ENCODE measurements around the gene ZW10. TPM values are rescaled to one million over a fixed set of nuclear protein-coding genes. Genes with fewer than 3 reads are reported as not detected.
"Not testable (repeated sequence)": the region's sequence is repeated elsewhere in the genome, so short reads cannot be mapped to it uniquely, and the experiment has no call there.

The ZW10 gene, protein sequence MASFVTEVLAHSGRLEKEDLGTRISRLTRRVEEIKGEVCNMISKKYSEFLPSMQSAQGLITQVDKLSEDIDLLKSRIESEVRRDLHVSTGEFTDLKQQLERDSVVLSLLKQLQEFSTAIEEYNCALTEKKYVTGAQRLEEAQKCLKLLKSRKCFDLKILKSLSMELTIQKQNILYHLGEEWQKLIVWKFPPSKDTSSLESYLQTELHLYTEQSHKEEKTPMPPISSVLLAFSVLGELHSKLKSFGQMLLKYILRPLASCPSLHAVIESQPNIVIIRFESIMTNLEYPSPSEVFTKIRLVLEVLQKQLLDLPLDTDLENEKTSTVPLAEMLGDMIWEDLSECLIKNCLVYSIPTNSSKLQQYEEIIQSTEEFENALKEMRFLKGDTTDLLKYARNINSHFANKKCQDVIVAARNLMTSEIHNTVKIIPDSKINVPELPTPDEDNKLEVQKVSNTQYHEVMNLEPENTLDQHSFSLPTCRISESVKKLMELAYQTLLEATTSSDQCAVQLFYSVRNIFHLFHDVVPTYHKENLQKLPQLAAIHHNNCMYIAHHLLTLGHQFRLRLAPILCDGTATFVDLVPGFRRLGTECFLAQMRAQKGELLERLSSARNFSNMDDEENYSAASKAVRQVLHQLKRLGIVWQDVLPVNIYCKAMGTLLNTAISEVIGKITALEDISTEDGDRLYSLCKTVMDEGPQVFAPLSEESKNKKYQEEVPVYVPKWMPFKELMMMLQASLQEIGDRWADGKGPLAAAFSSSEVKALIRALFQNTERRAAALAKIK
- total RNA-seq = 10 to 100 TPM; 20.2 to 23.3 TPM

DNA sequence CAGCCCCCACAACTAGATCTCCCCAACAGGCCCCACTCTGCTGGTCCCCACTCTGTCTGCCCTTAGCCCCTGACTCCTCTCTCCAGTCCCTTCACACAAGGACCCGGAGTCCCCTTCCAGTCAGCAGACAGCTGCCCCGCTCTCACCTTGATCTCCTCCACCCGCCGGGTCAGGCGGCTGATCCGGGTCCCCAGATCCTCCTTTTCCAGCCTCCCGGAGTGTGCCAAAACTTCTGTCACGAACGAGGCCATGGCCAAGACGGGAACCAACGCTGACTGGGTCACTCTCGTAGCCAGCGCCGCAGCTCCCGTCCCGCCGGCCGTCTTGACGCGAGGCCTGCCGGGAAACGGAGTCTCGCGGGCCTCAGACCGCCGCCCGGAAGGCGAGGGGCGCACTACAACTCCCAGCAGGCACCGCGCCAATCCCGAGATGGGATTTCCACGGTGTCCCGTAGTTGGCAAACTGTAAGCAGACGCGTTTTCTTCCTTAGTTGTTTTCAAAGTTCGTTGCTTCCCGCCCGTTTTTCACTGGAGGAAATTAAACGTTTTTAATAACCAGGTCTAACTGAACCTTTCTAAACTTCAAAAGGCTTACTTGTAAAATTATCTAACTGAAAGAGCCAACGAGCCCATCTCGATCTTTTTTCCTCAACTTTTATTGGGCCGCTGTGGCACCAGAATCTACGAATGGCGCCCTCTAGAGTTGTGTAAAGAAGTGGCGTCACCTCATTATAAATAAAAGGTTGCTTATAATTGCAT, at the start of gene ZW10:
Gene ZW10, minus strand, starts transcription at position 277 of the 758 bp plus-strand sequence. Its CDS starts 26 bp downstream, at position 251.
- DNase-seq = peak; percentile 95
- Mint-ChIP-seq H3K9me3 (no peaks in the 10 kb centered on the region), H3K27me3 (no peaks in the 10 kb centered on the region), H3K4me1 (peaks cover 14% of the 10 kb centered on the region), H3K4me3 (peak within 1 kb of the TSS; percentile 99), H3K27ac (peak within 1 kb of the TSS; percentile 96), H3K36me3 (peaks cover 3% of the 10 kb centered on the region)

DNA sequence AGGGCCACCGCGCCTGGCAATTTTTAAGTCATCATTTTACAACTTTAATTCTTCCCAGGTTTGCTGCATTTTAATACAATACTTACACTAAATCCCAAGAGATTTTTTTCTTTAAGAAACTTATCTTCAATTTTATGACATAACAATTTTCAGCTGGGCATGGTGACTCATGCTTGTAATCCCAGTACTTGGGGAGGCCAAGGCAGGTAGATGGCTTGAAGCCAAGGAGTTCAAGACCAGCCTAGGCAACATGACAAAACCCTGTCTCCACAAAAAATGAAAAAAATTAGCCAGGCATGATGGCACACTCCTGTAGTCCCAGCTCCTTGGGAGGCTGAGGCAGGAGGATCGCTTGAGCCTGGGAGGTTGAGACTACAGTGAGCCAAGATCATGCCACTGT, 44.9 kb upstream of the ZW10 start:
- H3K27ac Mint-ChIP-seq = no peak overlapping the region
- no peaks in the 10 kb centered on the region for H3K27me3 Mint-ChIP-seq

DNA sequence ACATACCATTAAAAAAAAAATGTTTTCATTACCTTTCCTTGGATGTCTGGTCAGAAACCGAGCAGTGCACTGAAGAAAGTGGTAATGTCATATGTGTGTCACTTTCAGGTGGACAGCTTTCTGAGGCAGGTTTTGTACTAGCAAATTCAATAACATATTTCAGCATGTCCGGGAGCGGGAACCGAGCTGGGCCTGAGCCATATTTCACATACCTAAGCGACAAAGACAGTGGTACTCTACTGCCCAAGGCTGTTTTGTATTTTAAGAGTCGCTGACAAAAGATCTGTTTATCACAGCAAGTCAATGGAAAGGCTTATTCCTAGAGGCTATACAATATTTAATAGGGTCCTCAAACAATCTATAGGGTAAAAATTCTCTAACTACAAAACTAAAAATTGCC, 44.1 kb upstream of the ZW10 start:
- peaks cover 19% of the 10 kb centered on the region for H3K36me3 Mint-ChIP-seq
- no peak overlapping the region for H3K4me3 Mint-ChIP-seq
- H3K27ac Mint-ChIP-seq = no peak overlapping the region
- no peaks in the 10 kb centered on the region for H3K27me3 Mint-ChIP-seq
- DNase-seq = no peak
- no peaks in the 10 kb centered on the region for H3K4me1 Mint-ChIP-seq
- no peaks in the 10 kb centered on the region for H3K9me3 Mint-ChIP-seq

More for the DNA sequence above, 44.9 kb upstream of the ZW10 start:
- H3K9me3 Mint-ChIP-seq = no peaks in the 10 kb centered on the region
- no peak for DNase-seq
- H3K4me1 Mint-ChIP-seq = no peaks in the 10 kb centered on the region
- peaks cover 21% of the 10 kb centered on the region for H3K36me3 Mint-ChIP-seq
- no peak overlapping the region for H3K4me3 Mint-ChIP-seq

DNA sequence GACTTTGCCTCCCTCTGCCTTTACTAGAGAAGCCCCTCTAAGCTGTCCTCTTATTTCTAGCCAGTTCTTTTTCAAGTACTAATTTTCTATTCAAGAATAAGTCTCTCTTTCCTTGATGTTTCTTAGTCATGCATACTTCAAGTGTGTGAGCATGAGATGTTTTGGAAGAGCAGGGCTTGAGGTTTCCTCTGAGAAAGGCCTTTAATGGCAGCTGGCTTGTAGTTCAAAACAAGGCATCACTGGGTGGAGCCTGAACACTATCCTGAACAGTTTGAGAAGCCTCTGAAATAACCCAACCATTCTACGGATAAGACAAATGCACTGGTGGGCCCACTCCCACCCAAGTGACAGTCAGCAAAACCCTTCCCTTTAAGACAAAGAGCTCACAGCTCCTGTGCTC, 43.7 kb upstream of the ZW10 start:
- Mint-ChIP-seq H3K36me3 (peaks cover 19% of the 10 kb centered on the region), H3K27me3 (no peaks in the 10 kb centered on the region), H3K9me3 (no peaks in the 10 kb centered on the region), H3K4me1 (no peaks in the 10 kb centered on the region), H3K4me3 (no peak overlapping the region), H3K27ac (no peak overlapping the region)
- DNase-seq = no peak

DNA sequence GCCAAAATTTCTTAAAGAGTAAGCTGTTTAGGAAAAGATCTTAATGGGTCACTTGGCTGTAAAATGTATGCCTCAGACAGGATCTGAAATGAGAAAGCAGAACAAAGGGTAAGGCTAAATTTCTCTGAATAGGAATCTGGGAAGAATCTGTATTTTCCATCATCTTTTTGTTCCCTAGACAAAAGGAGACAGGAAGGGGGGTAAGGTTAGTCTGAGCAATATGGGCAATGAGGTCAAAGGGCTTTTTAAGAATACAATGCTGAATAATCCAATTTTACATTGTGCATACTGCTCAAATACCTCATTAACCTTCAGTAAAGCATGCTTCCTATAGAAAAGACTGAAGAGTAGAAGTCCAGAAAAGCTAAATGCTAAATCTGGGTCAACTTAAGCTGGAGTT, 40.7 kb upstream of the ZW10 start:
- H3K27ac Mint-ChIP-seq = no peak overlapping the region
- no peaks in the 10 kb centered on the region for H3K27me3 Mint-ChIP-seq
- no peak overlapping the region for H3K4me3 Mint-ChIP-seq
- H3K4me1 Mint-ChIP-seq = no peaks in the 10 kb centered on the region
- H3K9me3 Mint-ChIP-seq = no peaks in the 10 kb centered on the region
- no peak for DNase-seq
- peaks cover 8% of the 10 kb centered on the region for H3K36me3 Mint-ChIP-seq

DNA sequence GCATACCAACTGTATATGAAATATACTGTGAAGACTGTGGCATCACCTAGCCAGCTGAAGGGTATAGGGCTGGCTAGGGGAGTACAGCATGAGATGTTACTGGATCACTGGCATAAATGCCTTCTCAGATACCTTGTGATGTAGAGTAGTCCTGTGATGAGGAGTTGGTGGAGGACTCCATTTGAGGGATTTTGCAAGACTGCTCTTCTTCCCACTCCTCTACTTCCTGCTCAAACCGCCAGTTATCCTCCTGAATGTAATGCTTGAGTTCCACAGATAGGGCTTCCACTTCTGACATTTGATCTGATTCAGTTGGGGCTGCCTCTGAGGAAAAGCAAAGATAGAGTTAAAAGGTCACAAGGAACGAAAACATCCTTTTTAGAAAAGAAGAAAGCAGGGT, 35.4 kb upstream of the ZW10 start:
- no peak overlapping the region for H3K27ac Mint-ChIP-seq
- no peaks in the 10 kb centered on the region for H3K9me3 Mint-ChIP-seq
- no peaks in the 10 kb centered on the region for H3K4me1 Mint-ChIP-seq
- no peak overlapping the region for H3K4me3 Mint-ChIP-seq
- H3K36me3 Mint-ChIP-seq = peaks cover 9% of the 10 kb centered on the region
- H3K27me3 Mint-ChIP-seq = no peaks in the 10 kb centered on the region
- DNase-seq = no peak

DNA sequence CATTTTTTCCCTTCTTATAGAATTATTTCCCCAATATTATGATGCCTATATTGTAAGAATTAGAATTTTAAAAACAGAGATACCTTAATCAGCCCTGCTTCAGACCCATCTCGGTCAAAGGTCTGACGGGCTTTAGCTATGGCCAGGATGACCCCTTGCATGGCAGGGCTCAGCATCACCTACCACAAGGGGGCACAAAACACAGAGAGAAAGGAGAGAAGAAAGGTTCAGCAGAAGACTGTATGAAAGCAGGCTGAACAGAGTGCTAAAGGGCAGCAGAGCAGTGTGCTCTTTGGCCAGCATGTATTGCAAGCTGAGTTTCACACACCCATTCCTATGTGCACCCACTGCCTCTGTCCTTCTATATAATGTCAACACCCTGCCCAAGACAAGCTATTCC, 32.9 kb upstream of the ZW10 start:
- no peak overlapping the region for H3K4me3 Mint-ChIP-seq
- no peaks in the 10 kb centered on the region for H3K9me3 Mint-ChIP-seq
- H3K27ac Mint-ChIP-seq = no peak overlapping the region
- H3K36me3 Mint-ChIP-seq = peaks cover 12% of the 10 kb centered on the region
- H3K4me1 Mint-ChIP-seq = no peaks in the 10 kb centered on the region
- no peaks in the 10 kb centered on the region for H3K27me3 Mint-ChIP-seq
- no peak for DNase-seq

DNA sequence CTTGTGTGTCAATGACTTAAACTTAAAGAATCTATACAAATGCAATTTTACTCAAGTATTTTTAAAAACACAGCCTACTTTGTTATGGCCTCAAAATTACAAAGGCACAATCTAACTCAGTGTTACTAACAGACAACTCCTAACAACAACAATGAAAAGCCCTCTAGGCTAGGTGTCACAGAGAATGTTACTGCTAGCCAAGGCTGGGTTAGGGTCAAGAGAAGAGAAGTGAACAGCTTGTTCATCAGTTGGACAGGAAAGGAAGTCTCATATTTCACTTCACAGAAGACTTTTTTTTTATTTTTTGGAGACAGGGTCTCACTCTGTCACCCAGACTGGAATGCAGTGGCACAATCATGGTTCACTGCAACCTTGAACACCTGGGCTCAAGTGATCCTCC, 32.1 kb upstream of the ZW10 start:
- H3K27ac Mint-ChIP-seq = no peak overlapping the region
- H3K27me3 Mint-ChIP-seq = no peaks in the 10 kb centered on the region

DNA sequence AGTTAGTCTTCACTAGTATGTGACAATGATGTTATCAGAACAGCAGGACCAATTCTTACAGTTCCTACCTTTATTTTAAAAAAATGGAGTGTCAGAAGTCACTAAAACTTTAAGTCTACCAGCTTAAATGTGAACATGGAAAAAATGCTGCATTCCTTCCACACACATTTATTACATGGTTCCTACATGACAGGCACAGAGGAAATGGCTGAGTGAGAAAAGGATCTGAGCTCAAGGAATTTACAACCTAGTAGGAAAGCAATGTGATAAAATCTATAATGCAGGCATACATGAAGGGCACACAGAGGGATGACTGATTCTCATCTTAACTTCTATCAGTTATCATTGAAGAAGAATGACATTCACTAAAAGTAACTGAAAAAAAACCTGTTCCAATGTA, 29.1 kb upstream of the ZW10 start:
- DNase-seq = no peak
- H3K27me3 Mint-ChIP-seq = no peaks in the 10 kb centered on the region
- H3K9me3 Mint-ChIP-seq = no peaks in the 10 kb centered on the region
- no peak overlapping the region for H3K27ac Mint-ChIP-seq
- H3K36me3 Mint-ChIP-seq = peaks cover 19% of the 10 kb centered on the region
- no peak overlapping the region for H3K4me3 Mint-ChIP-seq
- no peaks in the 10 kb centered on the region for H3K4me1 Mint-ChIP-seq

More for the DNA sequence above, 32.1 kb upstream of the ZW10 start:
- no peaks in the 10 kb centered on the region for H3K4me1 Mint-ChIP-seq
- no peak for DNase-seq
- no peaks in the 10 kb centered on the region for H3K9me3 Mint-ChIP-seq
- H3K4me3 Mint-ChIP-seq = no peak overlapping the region
- H3K36me3 Mint-ChIP-seq = peaks cover 14% of the 10 kb centered on the region

DNA sequence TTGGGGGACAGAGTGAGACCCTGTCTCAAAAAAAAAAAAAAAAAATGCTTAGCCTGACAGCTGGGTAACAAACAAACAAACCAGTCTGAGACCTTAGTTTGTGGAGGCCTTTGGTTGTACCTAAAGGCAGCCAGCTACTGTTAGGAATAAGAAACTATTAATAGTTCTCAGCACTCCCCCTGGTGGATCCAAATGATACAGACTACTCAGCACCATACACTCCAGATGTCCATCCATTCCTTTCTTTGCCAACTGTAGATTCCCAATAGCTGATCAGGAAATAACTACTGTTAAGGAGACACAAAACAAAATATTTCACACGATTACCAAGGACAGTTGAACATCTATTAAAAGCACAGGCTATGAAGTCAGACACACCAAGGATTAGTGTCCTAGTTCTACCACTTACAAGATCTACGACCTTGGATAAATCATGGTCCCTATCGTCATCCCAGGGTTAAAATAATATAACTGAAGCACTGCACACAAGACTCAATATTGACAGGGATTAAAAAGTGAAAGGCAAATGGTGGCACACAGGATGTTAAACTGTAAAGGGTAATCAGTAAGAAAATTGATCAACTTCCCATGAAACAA, 23.3 kb upstream of the ZW10 start:
- Mint-ChIP-seq H3K4me3 (no peak overlapping the region), H3K36me3 (peaks cover 12% of the 10 kb centered on the region), H3K9me3 (no peaks in the 10 kb centered on the region), H3K27me3 (no peaks in the 10 kb centered on the region), H3K27ac (no peak overlapping the region), H3K4me1 (no peaks in the 10 kb centered on the region)
- no peak for DNase-seq

DNA sequence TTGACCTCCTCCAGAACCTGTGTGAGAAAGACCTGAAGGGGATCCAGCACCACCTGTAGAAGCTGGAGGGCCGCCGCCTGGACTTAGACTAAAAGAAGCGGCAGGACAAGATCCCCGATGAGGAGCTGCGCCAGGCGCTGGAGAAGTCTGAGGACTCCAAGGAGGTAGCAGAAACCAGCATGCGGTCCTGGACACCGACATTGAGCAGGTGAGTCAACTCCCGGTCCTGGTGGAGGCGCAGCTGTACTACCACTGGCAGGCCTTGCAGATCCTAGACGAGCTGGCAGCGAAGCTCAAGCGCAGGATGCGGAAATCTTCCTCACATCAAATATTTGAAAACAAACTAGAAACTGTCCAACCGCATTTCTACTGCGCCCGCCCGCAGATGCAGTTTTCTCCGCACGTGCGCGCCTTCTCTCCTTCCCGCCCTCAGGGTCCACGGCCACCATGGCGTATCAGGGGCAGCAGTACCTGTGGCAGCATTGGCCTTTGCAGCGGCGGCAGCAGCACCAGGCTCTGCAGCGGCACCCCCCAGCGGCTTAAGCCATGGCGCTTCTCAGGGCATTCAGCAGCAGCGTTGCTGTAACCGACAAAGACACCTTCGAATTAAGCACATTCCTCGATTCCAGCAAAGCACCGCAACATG, 16.3 kb upstream of the ZW10 start:
- Mint-ChIP-seq H3K9me3 (no peaks in the 10 kb centered on the region), H3K36me3 (no peaks in the 10 kb centered on the region), H3K27ac (no peak overlapping the region), H3K27me3 (peaks cover 20% of the 10 kb centered on the region), H3K4me1 (no peaks in the 10 kb centered on the region), H3K4me3 (no peak overlapping the region)
- DNase-seq = no peak

DNA sequence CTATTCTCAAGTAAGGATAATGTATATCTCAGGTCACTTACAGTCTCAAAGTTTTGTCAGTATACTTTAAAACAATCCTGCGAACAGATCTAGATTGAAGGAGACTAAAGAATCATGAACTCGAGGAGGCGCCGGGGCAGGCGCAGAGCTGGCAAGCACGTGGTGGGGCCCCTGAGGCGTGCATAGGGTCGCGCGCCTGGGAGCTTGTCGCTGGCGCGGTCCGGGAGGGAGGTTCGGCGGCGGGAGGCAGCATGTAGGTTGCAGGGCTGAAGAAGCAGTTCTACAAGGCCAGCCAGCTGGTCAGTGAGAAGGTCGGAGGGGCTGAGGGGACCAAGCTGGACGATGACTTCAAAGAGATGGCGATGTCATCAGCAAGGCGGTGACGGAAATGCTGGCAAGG, 15.5 kb upstream of the ZW10 start:
- not testable (repeated sequence) for H3K27ac Mint-ChIP-seq, H3K36me3 Mint-ChIP-seq, H3K4me3 Mint-ChIP-seq, DNase-seq, H3K9me3 Mint-ChIP-seq, H3K4me1 Mint-ChIP-seq
- peaks cover 20% of the 10 kb centered on the region for H3K27me3 Mint-ChIP-seq

DNA sequence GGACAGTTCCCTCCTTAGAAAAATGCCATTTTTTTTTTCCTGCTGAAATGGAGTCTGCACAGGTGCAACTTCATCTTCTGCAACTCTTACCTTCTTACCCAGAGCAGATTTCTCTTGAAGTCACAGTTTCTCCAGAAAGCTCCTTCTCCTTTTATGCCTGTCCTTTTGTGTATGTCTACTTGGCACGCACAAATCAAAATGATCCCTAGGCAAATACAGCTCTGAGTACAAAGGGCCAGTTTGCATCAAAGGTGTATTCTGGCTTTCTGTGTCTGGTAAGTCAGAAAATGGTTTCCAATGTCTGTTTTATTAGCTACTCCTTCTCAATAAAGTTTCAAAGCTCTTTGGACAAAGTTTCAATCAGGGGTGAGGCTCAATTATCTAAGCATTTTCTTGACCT, 8.6 kb upstream of the ZW10 start:
- H3K27me3 Mint-ChIP-seq = peaks cover 6% of the 10 kb centered on the region
- no peak overlapping the region for H3K4me3 Mint-ChIP-seq
- DNase-seq = no peak
- no peaks in the 10 kb centered on the region for H3K9me3 Mint-ChIP-seq
- no peak overlapping the region for H3K27ac Mint-ChIP-seq
- H3K36me3 Mint-ChIP-seq = no peaks in the 10 kb centered on the region
- H3K4me1 Mint-ChIP-seq = no peaks in the 10 kb centered on the region

DNA sequence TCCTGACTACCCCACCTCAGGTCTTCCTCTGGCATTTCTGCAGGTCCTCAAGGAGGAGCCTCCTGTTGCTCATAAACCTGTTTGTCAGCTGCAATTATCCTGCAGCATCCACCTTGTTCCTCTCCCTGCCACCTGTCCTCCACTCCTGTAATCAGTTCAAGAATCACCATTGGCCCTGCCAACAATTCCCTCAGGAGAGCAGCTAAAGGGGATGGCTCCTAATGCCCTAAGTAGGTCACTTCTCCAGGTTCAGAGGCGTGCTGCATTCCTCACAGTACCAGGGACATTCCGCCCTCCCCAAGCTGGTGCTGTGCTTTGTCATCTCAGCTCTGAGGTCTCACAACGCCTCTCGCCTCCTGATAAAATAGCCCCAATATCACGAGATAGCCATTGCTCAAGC, 8.2 kb upstream of the ZW10 start:
- no peak overlapping the region for H3K4me3 Mint-ChIP-seq
- H3K36me3 Mint-ChIP-seq = no peaks in the 10 kb centered on the region
- H3K4me1 Mint-ChIP-seq = no peaks in the 10 kb centered on the region
- no peak overlapping the region for H3K27ac Mint-ChIP-seq
- peaks cover 3% of the 10 kb centered on the region for H3K27me3 Mint-ChIP-seq
- no peak for DNase-seq
- H3K9me3 Mint-ChIP-seq = no peaks in the 10 kb centered on the region

Data from activated naive CD8-positive, alpha-beta T cell treated with anti-CD3 and anti-CD28 coated beads for 36 hours (primary cell).